ENCODE data around the gene PPARG.

GRCh38 chr3:12428126-12428525, 139.3 kb downstream of the PPARG start:
- TF ChIP-seq CTCF (conservative IDR thresholded peaks at IDR 0.05; ENCODE audit: low read depth in 2 of 2) (no peak), EZH2phosphoT487 (IDR thresholded peaks at IDR 0.05; ENCODE audit: unreplicated experiment) (no peak), ZNF114 (CRISPR knock-in tag; IDR thresholded peaks at IDR 0.05) (no peak), REST (IDR thresholded peaks at IDR 0.05; ENCODE audit: unreplicated experiment) (no peak)
